ENCODE data around the gene C2CD2.
"Not testable (repeated sequence)": the region's sequence is repeated elsewhere in the genome, so short reads cannot be mapped to it uniquely, and the experiment has no call there.

C2CD2 gene

DNA sequence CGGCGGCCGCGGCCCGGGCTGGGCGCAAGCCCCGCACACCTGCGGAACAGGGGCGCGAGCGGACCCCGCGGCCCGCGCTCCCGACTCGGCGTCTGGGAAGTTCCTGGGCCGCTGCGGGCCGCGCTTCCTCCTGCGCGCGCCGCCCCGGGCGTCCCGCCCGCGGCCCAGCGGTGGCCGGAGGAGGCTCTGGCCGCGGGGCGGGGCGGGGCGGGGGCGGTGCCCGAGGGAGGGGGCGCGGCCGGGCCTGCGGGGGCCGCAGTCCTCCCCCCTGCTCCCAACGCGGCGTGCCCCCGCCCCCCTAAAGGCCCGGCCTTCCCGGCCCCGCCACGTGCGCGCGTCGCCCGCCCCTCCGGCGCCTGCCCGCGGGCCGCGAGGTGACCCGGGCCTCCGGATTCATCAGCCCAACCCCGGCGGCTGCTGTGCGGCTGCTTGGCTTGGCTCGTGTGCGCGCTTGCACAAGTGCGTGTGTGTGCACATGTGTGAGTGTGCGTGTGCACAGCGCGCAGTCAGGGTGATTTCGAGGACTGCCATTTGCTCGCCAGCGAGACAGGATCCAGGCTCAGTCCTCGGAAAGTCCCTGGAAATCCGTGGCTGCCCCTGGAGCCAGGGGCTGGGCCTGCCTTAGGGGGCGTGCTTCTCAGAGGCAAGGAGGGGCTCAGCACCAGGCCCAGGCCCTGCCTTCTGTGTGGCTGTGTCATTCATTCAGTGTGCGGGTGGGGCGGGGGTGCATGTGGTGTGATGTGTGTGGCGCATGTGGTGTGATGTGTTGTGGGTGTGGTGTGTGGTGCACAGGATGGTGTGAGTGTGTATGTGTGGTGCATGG, at the start of gene C2CD2:
Gene C2CD2 (minus strand): TSS at position 188 of the 823 bp plus-strand sequence. CDS start 370 bp downstream, outside the sequence.
- no peak for FAIRE-seq

- no peak for FAIRE-seq
Observed at GRCh38 chr21:42003051-42003461, 49.2 kb upstream of the C2CD2 start.

GRCh38 chr21:42002421-42002958, 48.7 kb upstream of the C2CD2 start:
- FAIRE-seq: no peak

- FAIRE-seq: no peak
Observed at GRCh38 chr21:42001781-42002180, 48.0 kb upstream of the C2CD2 start.

- FAIRE-seq: no peak
Observed at GRCh38 chr21:42000908-42001307, 47.1 kb upstream of the C2CD2 start.

DNA sequence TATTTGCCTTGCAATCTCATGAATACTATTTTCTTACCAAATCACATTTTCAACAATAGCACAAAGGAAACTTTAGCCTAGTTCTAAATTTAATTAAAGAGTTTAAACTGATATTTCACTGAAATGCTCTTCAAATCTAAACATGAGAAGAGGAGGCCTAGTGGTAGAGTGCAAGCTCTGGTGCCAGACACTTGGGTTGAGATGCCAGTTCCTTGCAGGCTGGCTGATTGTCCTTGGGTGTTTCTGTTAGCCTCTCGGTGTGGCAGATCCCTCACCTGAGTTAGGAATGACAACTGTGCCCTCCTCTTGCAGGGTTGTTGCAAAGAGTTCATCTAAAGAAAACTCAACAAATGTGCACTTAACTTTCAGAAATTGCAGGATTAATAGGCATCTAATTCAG, 43.8 kb upstream of the C2CD2 start:
- FAIRE-seq: no peak

GRCh38 chr21:41995577-41995976, 41.8 kb upstream of the C2CD2 start:
- FAIRE-seq: no peak

DNA sequence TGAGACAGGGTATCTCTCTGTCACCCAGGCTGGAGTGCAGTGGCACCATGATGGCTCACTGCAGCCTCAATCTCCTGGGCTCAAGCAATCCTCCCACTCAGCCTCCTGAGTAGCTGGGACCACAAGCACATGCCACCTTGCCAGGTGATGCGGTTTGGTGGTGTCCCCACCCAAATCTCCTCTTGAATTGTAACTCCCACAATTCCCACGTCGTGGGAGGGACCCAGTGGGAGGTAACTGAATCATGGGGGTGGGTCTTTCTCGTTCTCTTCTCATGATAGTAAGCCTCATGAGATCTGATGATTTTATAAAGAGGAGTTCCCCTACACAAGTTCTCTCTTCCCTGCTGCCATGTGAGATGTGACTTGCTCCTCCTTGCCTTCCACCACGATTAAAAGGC, 40.8 kb upstream of the C2CD2 start:
- FAIRE-seq: not testable (repeated sequence)

DNA sequence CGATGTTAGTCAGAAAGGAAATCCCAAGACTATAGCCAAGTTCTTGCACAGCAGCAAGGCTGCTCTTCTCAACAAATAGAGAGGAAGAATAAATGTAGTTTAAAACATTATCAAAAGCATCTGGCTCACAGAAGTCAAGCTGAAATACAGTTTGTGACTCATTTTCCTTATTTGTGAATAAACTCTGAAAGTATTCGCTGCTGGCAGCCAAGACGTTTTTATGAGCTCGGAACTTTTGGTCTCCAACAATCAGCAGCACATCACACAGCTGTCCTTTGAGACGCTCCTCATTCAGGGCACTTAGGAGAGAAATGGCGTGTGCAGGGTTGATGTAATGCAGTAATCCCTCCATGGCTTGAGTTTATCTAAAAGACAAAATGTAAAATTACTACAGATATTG, 39.9 kb upstream of the C2CD2 start:
- no peak for FAIRE-seq

- no peak for FAIRE-seq
Observed at GRCh38 chr21:41992576-41992975, 38.8 kb upstream of the C2CD2 start.

DNA sequence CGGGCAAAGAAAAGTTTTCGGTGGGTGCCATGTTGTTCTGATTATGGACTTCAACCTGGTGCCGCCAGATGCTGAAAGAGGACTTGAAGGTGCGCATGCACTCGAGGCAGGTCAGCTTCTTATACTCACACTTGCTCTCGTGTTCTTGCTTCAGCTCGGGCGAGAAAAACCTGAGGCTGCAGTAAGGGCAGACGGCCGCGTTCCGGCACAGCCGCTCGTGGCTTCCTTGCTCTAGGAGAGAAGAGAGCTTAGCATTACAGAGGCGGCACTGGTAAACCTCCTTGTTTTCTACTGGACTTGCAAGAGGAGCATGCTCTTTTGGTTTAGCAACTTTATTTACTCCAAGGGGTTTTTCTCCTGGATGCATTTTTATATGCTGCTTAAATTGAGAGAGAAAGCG, 37.8 kb upstream of the C2CD2 start:
- FAIRE-seq: no peak

- no peak for FAIRE-seq
Observed at GRCh38 chr21:41989698-41990097, 35.9 kb upstream of the C2CD2 start.

GRCh38 chr21:41987310-41987709, 33.5 kb upstream of the C2CD2 start:
- no peak for FAIRE-seq

GRCh38 chr21:41985662-41986416, 32.0 kb upstream of the C2CD2 start:
- FAIRE-seq: no peak

GRCh38 chr21:41983229-41983628, 29.4 kb upstream of the C2CD2 start:
- FAIRE-seq: no peak

- FAIRE-seq: no peak
Observed at GRCh38 chr21:41980561-41980960, 26.7 kb upstream of the C2CD2 start.

DNA sequence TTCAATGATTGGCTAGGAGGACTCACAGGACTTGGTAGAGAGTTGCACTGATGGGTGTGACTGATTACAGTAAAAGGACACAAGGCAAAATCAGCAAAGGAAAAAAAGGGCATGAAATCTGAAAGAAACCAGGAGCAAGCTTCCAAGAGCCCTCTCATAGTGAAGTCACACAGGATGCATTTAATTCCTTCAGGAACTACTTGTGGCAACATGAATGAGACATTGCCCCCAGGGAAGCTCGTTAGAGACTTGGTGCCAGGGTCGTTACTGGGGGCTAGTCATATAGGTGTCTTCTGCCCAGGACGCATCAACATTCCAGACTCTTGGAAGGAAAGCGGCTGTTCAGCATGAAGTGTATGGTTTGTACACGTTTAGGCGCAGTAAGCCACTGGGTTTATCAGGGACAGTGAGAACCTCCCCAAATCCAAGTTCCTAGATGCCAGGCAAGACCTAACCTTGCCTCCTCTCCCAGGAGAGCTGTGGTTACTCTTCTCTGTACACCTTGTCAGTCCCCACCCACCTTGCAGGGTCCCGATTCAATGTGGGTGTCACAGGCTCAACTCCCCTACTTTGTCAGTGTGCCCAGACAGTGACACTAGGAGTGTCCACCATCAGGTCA, 26.0 kb upstream of the C2CD2 start:
- FAIRE-seq: no peak

- no peak for FAIRE-seq
Observed at GRCh38 chr21:41979335-41979734, 25.5 kb upstream of the C2CD2 start.

DNA sequence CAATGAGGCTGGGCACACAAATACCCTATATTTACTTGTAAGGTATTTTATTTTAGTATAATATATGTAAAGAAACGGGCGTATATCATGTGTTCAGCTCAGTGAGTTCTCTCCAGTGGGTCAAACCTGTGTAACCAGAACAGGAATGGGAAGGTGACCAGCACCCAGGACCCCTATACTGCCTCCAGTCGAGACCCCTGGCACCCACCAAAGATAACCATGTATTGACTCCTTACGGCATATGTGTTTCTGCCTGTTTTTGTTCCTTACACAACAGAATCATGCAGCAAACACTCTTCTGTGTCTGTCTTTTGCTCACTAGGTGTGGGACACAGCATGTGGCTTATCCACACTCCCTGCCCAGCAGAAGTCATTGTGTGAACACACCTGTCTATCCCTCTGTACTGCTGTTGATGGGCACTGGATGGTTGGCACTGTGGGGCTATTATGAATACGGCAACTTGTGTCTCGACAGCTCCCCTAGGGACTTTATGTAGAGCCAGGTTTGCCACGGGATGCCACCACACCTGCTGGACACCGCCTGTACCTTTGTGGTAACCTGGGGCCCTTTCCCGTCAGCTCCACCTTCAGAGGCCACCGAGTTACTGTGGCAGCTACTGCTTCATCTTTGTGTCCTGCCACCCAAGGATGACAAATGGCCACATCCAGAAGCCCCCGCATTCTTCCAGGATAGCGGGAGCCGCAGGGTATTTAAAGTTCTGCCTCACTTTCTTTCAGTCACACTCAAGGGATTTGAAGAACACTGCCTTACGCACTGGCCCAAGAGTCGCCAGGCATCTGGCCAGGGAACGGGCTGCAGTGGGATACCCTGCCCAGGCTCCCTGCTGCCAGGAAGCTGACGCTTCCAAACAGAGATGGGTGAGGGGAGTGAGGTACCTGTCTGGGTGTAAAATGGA, 23.5 kb upstream of the C2CD2 start:
- no peak for FAIRE-seq

GRCh38 chr21:41976611-41977010, 22.8 kb upstream of the C2CD2 start:
- no peak for FAIRE-seq

- no peak for FAIRE-seq
Observed at GRCh38 chr21:41975391-41976272, 21.8 kb upstream of the C2CD2 start.

- no peak for FAIRE-seq
Observed at GRCh38 chr21:41974752-41975053, 20.9 kb upstream of the C2CD2 start.
